Measurements from ENCODE around the gene FAM181B.
A peak's percentile ranks its signal among the peaks of the same experiment; 100 is the strongest.

FAM181B gene, protein sequence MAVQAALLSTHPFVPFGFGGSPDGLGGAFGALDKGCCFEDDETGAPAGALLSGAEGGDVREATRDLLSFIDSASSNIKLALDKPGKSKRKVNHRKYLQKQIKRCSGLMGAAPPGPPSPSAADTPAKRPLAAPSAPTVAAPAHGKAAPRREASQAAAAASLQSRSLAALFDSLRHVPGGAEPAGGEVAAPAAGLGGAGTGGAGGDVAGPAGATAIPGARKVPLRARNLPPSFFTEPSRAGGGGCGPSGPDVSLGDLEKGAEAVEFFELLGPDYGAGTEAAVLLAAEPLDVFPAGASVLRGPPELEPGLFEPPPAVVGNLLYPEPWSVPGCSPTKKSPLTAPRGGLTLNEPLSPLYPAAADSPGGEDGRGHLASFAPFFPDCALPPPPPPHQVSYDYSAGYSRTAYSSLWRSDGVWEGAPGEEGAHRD

DNA sequence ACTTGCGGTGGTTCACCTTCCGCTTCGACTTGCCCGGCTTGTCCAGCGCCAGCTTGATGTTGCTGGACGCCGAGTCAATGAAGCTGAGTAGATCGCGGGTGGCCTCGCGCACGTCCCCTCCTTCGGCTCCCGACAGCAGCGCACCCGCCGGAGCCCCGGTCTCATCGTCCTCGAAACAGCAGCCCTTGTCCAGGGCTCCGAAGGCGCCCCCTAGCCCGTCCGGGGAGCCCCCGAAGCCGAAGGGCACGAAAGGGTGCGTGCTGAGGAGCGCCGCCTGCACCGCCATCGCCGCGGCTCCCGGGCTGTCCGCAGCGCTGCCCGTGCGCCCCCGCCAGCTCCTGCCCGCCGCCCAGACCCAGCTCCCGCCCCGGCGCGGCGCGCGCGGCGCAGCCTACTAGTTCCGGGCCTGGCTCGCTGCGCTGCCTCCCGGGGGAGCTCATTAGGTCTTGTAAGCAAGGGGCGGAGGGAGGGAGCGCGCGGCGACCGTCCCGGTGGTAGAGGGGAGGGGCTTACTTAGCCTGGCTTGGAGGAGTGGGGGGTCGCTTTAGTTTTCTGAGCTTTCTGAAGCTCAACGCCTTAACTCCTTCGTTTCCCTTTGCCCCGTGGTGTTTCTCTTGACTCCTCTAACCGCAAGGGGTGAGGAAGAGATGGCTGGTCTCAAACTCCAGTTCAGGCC lies at the start of gene FAM181B:
FAM181B (minus strand) TSS at position 421 of the 676 bp plus-strand sequence; CDS start at position 286, 135 bp downstream.
- DNase-seq (ENCODE audit: low read depth in 2 of 2): peak in 1 of 2 donors; percentile 11

DNA sequence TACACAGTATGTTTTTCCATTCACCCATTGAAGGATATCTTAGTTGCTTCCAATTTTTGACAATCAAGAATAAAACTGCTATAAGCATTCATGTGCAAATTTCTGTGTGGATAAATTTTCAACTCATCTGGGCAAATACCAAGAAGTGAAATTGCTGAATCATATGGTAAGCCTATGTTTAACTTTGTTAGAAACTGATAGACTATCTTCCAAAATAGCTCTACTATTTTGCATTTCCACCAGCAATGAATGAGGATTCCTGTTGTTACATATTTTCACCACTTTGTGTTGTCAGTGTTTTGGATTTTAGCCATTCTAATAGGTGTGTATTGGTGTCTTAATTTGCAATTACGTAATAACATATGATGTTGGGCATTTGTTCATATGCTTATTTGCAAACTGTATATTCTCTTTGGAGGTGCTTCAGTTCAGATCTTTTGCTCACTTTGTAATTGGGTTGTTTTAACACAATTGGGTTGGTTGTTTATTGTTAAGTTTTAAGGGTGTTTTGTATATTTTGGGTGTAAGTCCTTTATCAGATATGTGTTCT lies 49.2 kb upstream of the FAM181B start:
- no peak for DNase-seq (ENCODE audit: low read depth in 2 of 2)

DNA sequence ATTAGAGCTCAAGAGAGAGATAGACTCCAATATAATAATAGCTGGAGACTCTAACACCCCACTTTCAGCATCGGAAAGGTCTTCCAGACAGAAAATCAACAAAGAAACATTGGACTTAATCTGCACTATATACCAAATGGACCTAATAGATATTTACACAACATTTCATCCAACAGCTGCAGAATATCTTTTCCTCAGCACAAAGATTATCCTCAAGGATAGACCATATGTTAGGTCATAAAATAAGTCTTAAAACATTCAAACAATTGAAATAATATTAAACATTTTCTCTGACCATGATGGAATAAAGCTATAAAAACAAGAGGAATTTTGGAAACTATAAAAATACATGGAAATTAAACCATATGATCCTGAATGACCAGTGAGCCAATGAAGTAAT lies 45.1 kb upstream of the FAM181B start:
- DNase-seq (ENCODE audit: low read depth in 2 of 2): no peak

DNA sequence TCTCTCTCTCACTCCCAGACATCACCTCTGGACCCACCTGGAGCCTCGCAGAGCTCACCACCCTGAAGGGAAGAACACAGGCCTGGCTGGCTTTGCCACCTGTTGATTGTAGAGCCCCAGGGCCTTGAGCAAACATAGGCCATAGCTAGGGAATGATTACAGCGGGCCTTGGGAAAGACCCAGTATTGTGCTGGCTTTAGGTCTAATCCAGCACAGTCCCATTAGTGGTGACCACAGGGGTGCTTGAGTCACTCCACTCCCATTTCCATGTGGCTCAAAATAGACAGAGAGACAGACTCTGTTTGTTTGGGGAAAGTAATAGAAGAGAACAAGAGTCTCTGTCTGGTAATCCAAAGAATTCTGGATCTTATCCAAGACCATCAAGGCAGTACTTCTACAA lies 42.7 kb upstream of the FAM181B start:
- DNase-seq (ENCODE audit: low read depth in 2 of 2): no peak

DNA sequence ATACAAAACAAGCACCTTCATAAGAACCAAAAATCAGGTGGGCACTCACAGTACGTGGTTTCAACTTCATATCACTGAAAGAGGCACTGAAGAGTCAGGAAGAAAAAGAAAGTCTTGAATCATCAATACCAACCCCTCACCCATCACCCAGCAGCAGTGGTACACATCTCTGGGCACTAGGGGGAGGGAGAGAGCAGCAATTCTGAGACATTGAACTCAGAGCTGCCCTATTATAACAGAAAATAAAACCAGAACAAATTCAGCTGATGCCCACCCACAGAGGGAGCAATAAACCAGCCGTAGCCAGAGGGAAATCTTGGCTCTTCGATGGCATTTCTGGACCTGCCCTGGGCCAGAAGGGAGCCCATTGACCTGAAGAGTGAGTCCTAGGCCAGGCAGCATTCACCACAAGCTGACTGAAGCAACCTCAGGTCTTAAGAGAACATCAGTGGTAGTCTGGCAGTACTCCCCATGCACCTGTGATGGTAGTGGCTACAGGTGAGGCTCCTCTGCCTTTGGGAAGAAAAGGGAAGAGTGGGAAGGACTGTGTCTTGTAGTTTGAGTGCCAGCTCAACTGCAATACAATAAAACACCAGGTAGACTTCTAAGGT lies 42.2 kb upstream of the FAM181B start:
- DNase-seq (ENCODE audit: low read depth in 2 of 2): no peak

DNA sequence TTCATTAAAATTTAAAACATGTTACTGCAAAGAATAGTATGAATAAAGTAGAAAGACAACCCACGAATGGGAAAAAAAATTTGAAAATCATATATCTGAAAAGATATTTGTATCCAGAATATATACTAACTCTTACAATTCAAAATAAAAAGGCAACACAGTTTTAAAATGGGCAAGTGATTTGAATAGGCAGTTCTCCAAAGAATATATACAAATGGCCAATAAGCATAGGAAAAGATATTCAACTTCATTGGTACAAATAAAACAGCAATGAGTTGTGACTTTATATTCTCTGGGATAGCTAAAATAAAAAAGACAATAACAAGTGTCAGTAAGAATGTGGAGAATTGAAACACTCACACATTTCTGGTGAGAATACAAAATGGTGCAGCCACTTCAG lies 41.6 kb upstream of the FAM181B start:
- DNase-seq (ENCODE audit: low read depth in 2 of 2): no peak

DNA sequence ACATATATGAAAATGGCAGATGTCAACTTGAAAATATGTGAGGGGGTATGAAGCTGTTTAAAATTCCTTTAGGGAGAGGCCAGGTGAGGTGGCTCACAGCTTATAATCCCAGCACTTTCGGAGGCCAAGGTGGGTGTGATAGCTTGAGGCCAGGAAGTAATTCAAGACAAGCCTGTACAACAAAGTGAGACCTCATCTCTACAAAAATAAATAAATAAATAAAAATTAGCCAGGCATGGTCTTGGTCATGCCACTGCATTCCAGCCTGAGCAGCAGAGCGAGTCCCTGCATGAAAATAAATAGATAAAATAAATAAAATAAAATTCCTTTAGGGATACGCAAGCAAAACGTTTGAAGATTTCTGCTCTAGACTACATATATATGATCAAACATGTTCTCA lies 38.1 kb upstream of the FAM181B start:
- DNase-seq (ENCODE audit: low read depth in 2 of 2): no peak

DNA sequence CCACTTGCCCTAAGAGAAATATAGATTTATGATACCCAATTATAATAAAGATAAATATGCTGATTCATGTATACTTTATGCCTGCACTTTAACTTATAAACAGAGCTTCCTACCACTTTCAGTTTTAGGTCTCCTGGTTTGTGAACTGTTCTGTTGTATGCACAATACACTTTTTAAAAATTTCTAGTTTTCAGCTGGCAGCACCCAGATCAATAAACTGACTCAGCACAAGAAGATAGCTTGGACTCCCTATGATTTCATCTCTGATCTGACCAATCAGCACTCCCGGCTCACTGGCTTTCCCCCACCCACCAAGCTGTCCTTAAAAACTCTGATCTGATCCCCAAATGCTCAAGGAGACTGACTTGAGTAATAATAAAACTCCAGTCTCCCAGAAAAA lies 33.5 kb upstream of the FAM181B start:
- no peak for DNase-seq (ENCODE audit: low read depth in 2 of 2)

DNA sequence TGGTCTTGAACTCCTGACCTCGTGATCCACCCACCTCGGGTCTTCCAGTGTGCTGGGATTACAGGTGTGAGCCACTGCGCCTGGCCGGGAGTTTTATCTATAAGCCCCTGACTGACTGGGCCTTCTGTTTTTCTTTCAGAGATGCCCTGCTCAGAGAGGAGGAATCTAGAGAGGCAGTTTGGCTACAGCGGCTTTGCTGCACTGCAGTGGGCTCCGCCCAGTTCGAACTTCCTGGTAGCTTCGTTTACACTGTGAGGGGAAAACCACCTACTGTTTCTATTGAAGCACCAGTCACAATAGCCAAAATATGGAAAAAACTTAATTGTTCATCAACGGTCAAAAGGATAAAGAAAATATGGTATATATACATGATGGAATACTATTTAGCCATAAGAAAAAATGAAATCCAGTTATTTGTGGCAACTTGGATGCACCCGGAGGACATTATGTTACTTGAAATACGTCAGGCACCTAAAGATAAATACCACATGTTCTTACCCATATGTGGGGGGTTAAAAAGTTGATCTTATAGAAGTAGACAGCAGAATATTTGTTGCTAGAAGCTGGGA lies 31.9 kb upstream of the FAM181B start:
- DNase-seq (ENCODE audit: low read depth in 2 of 2): no peak

DNA sequence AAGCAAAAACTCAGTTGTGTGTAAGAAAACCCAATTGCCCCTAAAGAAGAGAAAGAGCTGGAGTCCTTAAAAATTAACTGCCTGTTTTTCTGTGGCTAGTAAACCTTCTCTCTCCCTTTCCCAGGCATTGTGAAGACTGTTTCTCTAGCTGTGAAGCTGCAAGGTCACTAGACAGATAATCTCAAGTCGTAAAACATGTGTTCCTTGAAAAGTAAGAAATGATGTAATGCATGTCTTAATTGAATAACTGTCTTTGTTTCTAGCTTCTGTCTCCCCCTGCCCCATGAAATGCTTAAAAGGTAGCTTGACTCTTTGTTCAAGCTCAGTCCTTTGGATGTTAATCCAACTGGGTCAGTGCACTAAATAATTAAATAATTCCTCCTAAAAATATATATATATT lies 29.5 kb upstream of the FAM181B start:
- no peak for DNase-seq (ENCODE audit: low read depth in 2 of 2)

DNA sequence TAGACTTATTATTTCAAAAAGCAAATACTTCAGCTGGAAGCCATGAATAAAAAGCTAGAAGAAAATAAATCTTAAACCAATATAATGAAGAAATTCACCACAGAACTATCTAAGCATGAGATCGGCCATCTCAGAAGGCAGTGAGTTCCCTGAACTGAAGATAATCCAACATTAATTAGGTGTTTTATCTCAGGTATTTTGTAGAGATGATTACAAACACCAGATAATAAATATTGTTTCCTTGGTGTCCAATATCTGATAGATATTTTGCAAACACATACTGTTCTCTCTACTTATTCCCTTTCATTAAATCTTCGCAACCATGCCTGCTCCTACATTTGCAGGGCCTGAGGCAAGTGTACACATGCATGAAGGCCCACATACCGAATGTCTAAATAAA lies 26.0 kb upstream of the FAM181B start:
- no peak for DNase-seq (ENCODE audit: low read depth in 2 of 2)

DNA sequence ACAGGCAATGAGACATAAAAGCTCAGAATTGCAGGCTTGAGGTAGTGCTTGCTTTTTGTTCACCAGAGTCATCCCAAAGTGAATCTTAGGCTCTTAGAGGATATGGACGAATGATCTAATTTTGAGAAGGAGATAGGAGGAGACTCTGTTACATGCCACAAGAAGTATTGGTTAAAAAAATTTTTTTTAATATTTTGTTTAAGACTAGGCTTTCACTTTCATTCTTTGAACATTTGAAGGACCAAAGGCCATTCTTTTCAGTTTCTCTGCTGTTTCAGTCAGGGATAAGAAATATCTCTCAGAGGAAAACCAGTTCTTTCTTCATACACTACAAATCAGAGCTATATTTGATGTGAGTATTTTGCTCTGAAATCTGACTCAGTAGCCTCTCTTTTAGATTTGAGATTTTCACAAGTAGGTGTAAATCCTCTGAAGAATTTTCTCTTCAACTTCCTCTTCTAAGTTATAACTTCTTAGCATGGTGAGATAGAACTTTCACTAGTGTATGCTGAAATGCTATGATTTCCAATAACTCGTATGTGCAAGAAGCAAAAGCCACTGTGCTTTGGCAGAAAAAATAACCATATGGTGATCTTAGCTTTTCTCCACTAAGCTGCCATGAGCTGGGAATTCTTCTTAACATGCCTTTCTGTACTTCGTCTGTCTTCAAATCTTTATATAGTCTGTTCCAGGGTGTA lies 24.1 kb upstream of the FAM181B start:
- no peak for DNase-seq (ENCODE audit: low read depth in 2 of 2)

DNA sequence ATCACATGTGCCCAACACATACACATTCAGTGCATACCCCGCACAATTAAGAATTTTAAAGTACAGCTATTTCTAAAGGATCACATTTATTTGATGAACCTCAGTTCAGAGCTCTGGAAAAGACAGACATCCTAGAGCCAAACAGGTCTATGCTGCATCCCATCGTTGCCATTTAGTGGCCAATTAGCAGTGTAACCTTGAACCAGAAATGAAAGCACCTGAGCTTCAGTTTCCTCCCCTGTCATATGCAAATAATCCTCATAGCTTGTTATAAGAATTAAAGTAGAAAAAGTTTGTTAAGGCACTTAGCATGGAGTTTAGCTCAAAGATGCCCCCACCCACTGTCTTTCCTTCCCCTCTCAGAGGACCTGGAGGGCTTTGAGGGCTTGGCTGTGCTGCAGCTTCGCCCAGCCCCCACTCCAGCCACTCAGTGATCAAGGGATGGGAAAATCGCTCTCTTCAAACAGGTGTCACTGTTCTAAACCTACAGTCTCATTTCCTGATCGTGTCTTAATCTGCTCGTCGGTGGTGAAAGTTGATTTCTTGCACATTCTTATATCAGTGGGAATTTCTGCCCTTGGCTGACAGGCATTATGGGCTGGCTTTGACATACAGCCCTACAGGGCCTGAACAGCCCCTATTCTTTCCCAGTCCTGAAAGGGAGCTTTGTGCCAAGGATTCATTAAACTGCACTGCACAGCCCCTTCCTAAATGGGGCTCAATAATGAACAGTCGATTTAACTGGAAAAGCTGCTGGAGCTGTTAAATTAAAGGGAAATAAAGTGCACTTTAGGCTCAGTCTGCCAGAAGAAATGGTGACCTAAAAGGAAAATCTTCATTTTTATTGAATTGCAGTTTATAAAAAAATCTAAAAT lies 23.3 kb upstream of the FAM181B start:
- no peak for DNase-seq (ENCODE audit: low read depth in 2 of 2)

DNA sequence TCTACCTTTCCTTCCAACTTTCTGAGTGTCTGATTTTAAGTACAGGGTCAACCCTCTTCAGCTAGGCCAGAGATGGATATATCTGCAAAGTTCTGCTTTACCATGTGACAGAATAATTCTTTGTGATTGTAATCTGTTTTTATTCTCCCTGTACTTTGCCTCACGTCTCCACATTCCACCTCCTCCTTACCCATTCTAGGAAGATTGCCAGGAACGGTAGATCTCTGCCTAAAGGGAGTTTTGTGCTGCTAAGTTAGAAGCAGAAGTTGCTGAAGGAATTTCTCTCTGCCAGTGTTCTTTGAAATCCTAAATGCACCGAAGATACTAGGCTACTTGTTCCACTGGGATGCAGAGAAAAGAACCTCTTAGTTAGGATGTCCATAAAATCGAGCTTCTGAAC lies 20.7 kb upstream of the FAM181B start:
- no peak for DNase-seq (ENCODE audit: low read depth in 2 of 2)

DNA sequence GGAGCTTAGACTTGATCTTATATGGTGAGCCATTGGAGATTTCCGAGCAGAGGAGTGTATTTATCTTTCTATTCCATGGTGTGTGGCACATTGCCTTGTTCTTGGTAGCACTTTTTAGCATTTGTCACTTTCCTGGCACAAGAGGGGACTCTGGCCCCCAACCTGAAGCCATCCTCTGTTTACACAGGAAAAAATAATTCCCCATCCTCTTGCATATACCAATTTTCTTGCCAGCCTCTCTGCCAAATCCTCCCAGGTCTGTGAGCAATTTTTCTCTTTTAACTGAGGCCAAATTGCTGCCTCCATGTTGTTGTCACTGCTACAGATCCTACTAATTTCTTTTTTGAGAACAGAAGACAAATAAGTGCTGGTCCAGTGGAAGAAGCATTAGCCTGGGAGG lies 20.3 kb upstream of the FAM181B start:
- no peak for DNase-seq (ENCODE audit: low read depth in 2 of 2)

DNA sequence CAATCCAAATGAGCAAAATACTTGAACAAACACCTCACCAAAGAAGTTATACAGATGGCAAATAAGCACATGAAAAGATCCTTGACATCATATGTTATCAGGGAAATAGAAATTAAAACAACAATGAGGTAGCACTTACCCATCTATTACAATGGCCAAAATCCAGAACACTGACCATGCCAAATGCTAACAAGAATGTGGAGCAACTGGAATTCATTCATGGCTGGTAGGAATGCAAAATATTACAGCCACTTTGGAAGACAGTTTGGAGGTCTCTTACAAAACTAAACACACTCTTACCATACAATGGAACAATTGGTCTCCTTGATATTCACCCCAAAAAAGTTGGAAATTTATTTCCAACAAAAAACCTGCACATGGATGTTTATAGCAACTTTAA lies 19.1 kb upstream of the FAM181B start:
- no peak for DNase-seq (ENCODE audit: low read depth in 2 of 2)

DNA sequence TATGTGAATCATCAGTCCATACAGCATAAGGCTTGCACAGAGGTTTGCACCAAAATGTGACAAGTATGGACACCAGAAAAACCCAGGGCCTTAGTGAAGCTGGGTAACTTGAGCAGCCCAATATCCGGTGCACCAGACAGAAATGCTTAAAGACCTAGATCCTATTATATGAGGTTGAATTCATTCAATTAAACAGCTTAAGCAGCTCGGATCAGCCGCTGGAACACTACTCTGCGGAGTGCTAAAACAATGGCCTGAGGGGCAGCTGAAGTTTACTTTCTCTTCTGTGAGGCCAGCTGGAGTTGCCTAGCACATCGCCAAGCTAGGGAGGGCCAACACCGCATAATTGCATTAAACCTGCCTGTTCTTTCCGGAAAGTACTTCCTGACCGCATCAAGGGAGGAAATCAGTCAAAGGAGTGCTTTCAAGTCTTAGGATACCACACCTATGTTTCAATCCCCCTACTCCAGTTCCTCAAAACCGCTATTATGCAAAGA lies 17.0 kb upstream of the FAM181B start:
- DNase-seq (ENCODE audit: low read depth in 2 of 2): no peak

DNA sequence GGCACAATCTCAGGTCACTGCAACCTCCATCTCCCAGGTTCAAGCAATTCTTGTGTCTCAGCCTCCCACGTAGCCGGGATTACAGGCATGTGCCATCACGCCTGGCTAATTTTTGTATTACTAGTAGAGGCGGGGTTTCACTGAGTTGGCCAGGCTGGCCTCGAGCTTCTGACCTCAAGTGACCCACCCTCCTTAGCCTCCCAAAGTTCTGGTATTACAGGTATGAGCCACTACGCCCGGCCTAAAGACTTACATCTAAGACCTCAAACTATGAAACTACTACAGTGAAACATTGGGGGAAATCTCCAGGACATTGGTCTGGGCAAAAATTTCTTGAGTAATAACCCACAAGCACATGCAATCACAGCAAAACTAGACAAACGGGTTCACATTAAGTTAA lies 13.8 kb upstream of the FAM181B start:
- no peak for DNase-seq (ENCODE audit: low read depth in 2 of 2)

DNA sequence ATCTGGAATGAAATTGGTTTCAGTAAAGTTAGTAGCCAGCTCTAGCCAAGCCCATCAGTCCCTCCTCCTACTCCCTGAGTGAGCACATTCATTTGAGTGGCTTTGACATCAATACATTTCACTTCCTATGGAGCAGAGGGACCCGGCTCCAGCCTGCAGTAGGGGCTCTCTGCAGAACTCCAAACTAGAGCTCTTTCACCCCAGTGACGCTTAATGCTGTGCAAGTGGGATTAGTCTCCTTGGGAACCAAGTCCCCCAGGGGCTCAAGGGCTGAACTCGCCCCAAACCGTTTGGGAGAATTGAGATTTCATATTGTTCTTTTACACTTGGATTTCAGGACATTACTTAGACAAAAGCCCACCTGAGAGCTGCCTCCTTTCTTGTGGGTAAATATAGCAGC lies 4.4 kb upstream of the FAM181B start:
- no peak for DNase-seq (ENCODE audit: low read depth in 2 of 2)

DNA sequence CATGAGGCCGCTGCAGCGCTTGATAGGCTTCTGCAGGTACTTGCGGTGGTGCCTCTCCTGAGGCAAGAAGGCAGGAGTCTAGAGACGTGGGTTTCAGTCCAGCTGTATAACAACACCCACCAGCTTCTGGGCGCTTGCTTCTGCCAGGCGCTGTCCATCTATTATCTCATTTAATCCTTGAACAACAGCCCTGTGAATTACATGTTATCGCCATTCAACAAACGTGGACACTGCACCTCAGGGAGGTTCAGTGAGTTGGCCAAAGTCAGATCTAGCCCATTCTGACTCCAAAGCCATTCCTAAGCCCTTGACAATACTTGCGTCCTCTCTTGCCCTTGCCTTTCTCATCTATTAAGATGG lies 436 bp upstream of the FAM181B start:
- DNase-seq (ENCODE audit: low read depth in 2 of 2): no peak

Data from activated CD4-positive, alpha-beta T cell treated with anti-CD3 and anti-CD28 coated beads for 24 hours (primary cell).